Pancreas (tissue), 10 donors: ENCODE measurements around the gene CEP350. TPM values are rescaled to one million over a fixed set of nuclear protein-coding genes. Genes with fewer than 3 reads are reported as not detected.

Experiments used
- ATAC-seq, 4 donors: fragments of 200-7000 bp; cut with Tn5 transposase; one replicate each; pipeline versions ENCODE4 v1.8.0 to v1.9.1; 2020; ENCODE audit warnings: mild to moderate bottlenecking in 4 of 4, moderate library complexity in 4 of 4
- DNase-seq, 6 donors: peaks; one replicate each; pipeline ENCODE4 v3.0.0-alpha.2; 2020
- FAIRE-seq: peaks from 2 replicates; lab custom pipeline; 2012; peaks lifted over from hg19 to GRCh38; lab: Jason Lieb, UNC
- H3K27ac ChIP-seq, 4 donors: fragments of 200-600 bp; sonication (generic); 1 replicate in 3 of 4; 2 replicates in 1 of 4; pipeline versions ENCODE4 v1.5.0 to v1.8.0; 2020
- H3K27me3 ChIP-seq, 4 donors: fragments of 200-600 bp; one replicate each; pipeline ENCODE4 v1.8.0; 2021
- H3K36me3 ChIP-seq, 3 donors: fragments of 200-600 bp; sonication (generic) in 1 of 3; one replicate each; pipeline versions ENCODE4 v1.5.0 to v1.8.0; 2020 to 2021
- H3K4me1 ChIP-seq, 3 donors: fragments of 200-600 bp; one replicate each; pipeline ENCODE4 v1.8.0; 2021
- H3K4me3 ChIP-seq, 4 donors: fragments of 200-600 bp; sonication (generic) in 2 of 4; one replicate each; pipeline versions ENCODE4 v1.5.0 to v1.8.0; 2020 to 2021
- H3K9me3 ChIP-seq, 4 donors: fragments of 200-600 bp; one replicate each; pipeline ENCODE4 v1.8.0; 2021
- CTCF ChIP-seq, 4 donors: fragments of 200-600 bp; sonication (generic) in 3 of 4; IDR thresholded peaks; one replicate each; pipeline versions ENCODE4 v1.5.0 to v1.8.0; 2021; ENCODE audit warnings: antibody characterized with exemption in 4 of 4
- WGBS, 2 donors: extraction: QIAGEN DNeasy Blood & Tissue Kit; methylation state at CpG; one replicate each; pipeline ENCODE4 v1.1.7; 2013; 5-methylcytosine and 5-hydroxymethylcytosine counted together
- intact Hi-C, 3 donors: fragments of 100-400 bp; cut with DNase I; formaldehyde crosslinking; loops; one replicate each; pipeline versions ENCODE4 v1.11.1 to v1.14.2; 2022
- polyA plus RNA-seq, 2 donors: library from polyadenylated mRNA; stranded (reverse); fragments of 200-250 nt; gene quantifications; one replicate each; pipeline ENCODE4 v1.2.3, GENCODE V29; 2013
- total RNA-seq, 6 donors: library from RNA; stranded (reverse); fragmentation: NEBNext Ultra II Directional in 4 of 6; extraction: Animal tissue kit (Norgen Biotek cat#: 25700) in 4 of 6; gene quantifications; one replicate each; pipeline versions ENCODE4 v1.2.1 to v1.2.4, GENCODE V29; 2021 to 2023
- donor health status: healthy with polysubstance abuse.
- donor health status: DM: no; HTN: no; CAD: no; lungs with moderate emphysema.
- donor health status: DM: no; HTN: no; CAD: no.
- donor health status: control.
- donor health status: control.
- donor health status: Bipolar disorder and iron deficiency.
- donor health status: DM: yes; HTN: yes; CAD: no.
- donor health status: DM: no; HTN: no; CAD: no.
- donor health status: DM: no; HTN: no; CAD: no.
- donor health status: DM: yes; HTN: yes; CAD: no.

CEP350 gene
- total and polyA plus RNA-seq, 8 donors, result 4.6 to 30.8 (median 21.4) TPM

- intact Hi-C loops, result no loop called here
- FAIRE-seq, result no peak
- Histone ChIP-seq H3K4me1 (no peaks in the 10 kb centered on the region), H3K4me3 (no peak overlapping the region), H3K9me3 (no peaks in the 10 kb centered on the region), H3K27me3 (no peaks in the 10 kb centered on the region), H3K36me3 (peaks cover 0 to 53% (median 11%) of the 10 kb centered on the region in 3 donors), H3K27ac (no peak overlapping the region)
- no peak for TF ChIP-seq CTCF (IDR thresholded peaks at IDR 0.05)
- 93 to 97% methylated on average over 4 of the region's 4 CpGs for WGBS, 2 donors
- DNase-seq, result no peak
- no peak for ATAC-seq
Observed at GRCh38 chr1:180065408-180065807, 110.8 kb downstream of the CEP350 start.

GRCh38 chr1:180066150-180066549, 111.5 kb downstream of the CEP350 start:
- Histone ChIP-seq H3K36me3 (peaks cover 0 to 53% (median 11%) of the 10 kb centered on the region in 3 donors), H3K4me1 (no peaks in the 10 kb centered on the region), H3K9me3 (no peaks in the 10 kb centered on the region), H3K4me3 (no peak overlapping the region), H3K27me3 (no peaks in the 10 kb centered on the region), H3K27ac (no peak overlapping the region)
- intact Hi-C loops, result no loop called here
- no peak for ATAC-seq
- 64 to 81% methylated on average over 3 of the region's 3 CpGs for WGBS, 2 donors
- no peak for TF ChIP-seq CTCF (IDR thresholded peaks at IDR 0.05)
- DNase-seq, result no peak
- no peak for FAIRE-seq

- Histone ChIP-seq H3K9me3 (no peaks in the 10 kb centered on the region), H3K36me3 (peaks cover 0 to 28% (median 5%) of the 10 kb centered on the region in 3 donors), H3K27ac (no peak overlapping the region), H3K4me3 (no peak overlapping the region), H3K27me3 (no peaks in the 10 kb centered on the region), H3K4me1 (no peaks in the 10 kb centered on the region)
- intact Hi-C loops, result no loop called here
- no peak for TF ChIP-seq CTCF (IDR thresholded peaks at IDR 0.05)
- no peak for DNase-seq
- ATAC-seq, result no peak
- 94 to 95% methylated on average over 6 of the region's 6 CpGs for WGBS, 2 donors
- FAIRE-seq, result no peak
Observed at GRCh38 chr1:180070286-180070685, 115.7 kb downstream of the CEP350 start.

- WGBS, 2 donors, result 90 to 91% methylated on average over 5 of the region's 5 CpGs
Observed at GRCh38 chr1:180071759-180072158, 117.1 kb downstream of the CEP350 start.

More at GRCh38 chr1:180071759-180072158, 117.1 kb downstream of the CEP350 start:
- peaks cover 0 to 27% (median 3%) of the 10 kb centered on the region in 3 donors for H3K36me3 ChIP-seq
- ATAC-seq (no peak), FAIRE-seq (no peak), DNase-seq (no peak)
- no peak overlapping the region for H3K27ac ChIP-seq
- H3K9me3 ChIP-seq, result no peaks in the 10 kb centered on the region
- intact Hi-C loops, result no loop called here
- H3K4me3 ChIP-seq, result no peak overlapping the region
- no peaks in the 10 kb centered on the region for H3K27me3 ChIP-seq
- no peak for TF ChIP-seq CTCF (IDR thresholded peaks at IDR 0.05)
- no peaks in the 10 kb centered on the region for H3K4me1 ChIP-seq
